HL-60 (cell line): ENCODE results near the gene STXBP2.

ENCODE experiments used
- CTCF ChIP-seq: IDR thresholded peaks from one replicate; pipeline ENCODE4 v1.5.1; 2011; ENCODE audit warnings: low read length, control low read depth, inconsistent platforms; ENCODE audit not compliant: insufficient read depth
- GABPA ChIP-seq: IDR thresholded peaks from 2 replicates; pipeline ENCODE4 v1.6.1; 2012; ENCODE audit warnings: low read depth
- POLR2AphosphoS5 ChIP-seq: IDR thresholded peaks from 2 replicates; pipeline ENCODE4 v1.6.1; 2012; ENCODE audit warnings: low read depth
- REST ChIP-seq: IDR thresholded peaks from 2 replicates; pipeline ENCODE4 v1.6.1; 2012; ENCODE audit warnings: low read depth; ENCODE audit not compliant: insufficient replicate concordance

DNA sequence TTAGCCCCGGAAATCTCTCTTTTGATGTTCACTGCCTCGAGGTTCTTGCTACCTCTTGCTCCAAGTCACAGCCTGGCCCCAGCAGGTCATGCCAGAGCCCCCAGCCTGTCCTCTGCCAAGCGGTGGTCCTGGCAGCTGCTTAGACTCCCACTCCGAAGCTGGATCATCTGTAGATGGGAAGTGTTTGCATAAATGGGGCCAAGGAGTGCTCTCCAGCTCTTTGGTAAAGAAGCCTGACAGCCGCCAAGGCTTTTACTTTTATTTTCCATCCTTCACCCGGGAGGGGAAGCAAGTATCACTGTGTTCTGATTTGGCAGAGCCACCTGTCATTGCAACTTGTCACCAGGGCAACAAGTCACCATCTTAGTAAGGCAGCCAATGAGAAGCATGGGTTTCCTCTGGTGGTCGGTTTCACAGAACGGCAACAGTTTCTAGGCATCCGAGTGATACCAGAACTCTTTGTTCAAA lies 21.3 kb downstream of the STXBP2 start:
- no peak for TF ChIP-seq REST
- TF ChIP-seq GABPA: no peak
- TF ChIP-seq CTCF: no peak
- no peak for TF ChIP-seq POLR2AphosphoS5
